ENCODE measurements around the gene KCNJ1.

Gene KCNJ1

GRCh38 chr11:128867277-128867676 lies at the start of gene KCNJ1:
Gene KCNJ1, minus strand, starts transcription at chr11:128867296. Its CDS starts 27,053 bp downstream, at chr11:128840243.
- no peak for DNase-seq

GRCh38 chr11:128916681-128917080 lies 49.6 kb upstream of the KCNJ1 start:
- DNase-seq: no peak

- DNase-seq: no peak
These were observed 49.0 kb upstream of the KCNJ1 start for GRCh38 chr11:128916037-128916572.

- DNase-seq: no peak
These were observed 48.0 kb upstream of the KCNJ1 start for GRCh38 chr11:128915149-128915521.

- DNase-seq: no peak
These were observed 47.4 kb upstream of the KCNJ1 start for GRCh38 chr11:128914216-128915148.

- DNase-seq: no peak
These were observed 46.7 kb upstream of the KCNJ1 start for GRCh38 chr11:128913806-128914205.

- DNase-seq: no peak
These were observed 44.6 kb upstream of the KCNJ1 start for GRCh38 chr11:128911701-128912100.

- no peak for DNase-seq
These were observed 44.1 kb upstream of the KCNJ1 start for GRCh38 chr11:128911239-128911638.

- DNase-seq: no peak
These were observed 43.5 kb upstream of the KCNJ1 start for GRCh38 chr11:128910576-128910975.

- DNase-seq: no peak
These were observed 42.5 kb upstream of the KCNJ1 start for GRCh38 chr11:128909438-128910125.

GRCh38 chr11:128908391-128909246 lies 41.5 kb upstream of the KCNJ1 start:
- DNase-seq: no peak

- no peak for DNase-seq
These were observed 40.5 kb upstream of the KCNJ1 start for GRCh38 chr11:128907585-128907984.

GRCh38 chr11:128906185-128907050 lies 39.3 kb upstream of the KCNJ1 start:
- DNase-seq: no peak

GRCh38 chr11:128905345-128906184 lies 38.5 kb upstream of the KCNJ1 start:
- DNase-seq: peak in 1 of 2 experiments; percentile 24

GRCh38 chr11:128904656-128905344 lies 37.7 kb upstream of the KCNJ1 start:
- no peak for DNase-seq

- no peak for DNase-seq
These were observed 37.2 kb upstream of the KCNJ1 start for GRCh38 chr11:128904303-128904655.

- no peak for DNase-seq
These were observed 36.4 kb upstream of the KCNJ1 start for GRCh38 chr11:128903248-128904061.

GRCh38 chr11:128902515-128903066 lies 35.5 kb upstream of the KCNJ1 start:
- DNase-seq: no peak

Measured in SHP77 (cell line).